CD4-positive, alpha-beta T cell treated with Interleukin-4 for 1 hour (primary cell): Measurements from ENCODE around the gene PLA2G3.
"Not testable (repeated sequence)": the region's sequence is repeated elsewhere in the genome, so short reads cannot be mapped to it uniquely, and the experiment has no call there.

Experiments
- DNase-seq, 2 donors: peaks; one replicate each; pipeline ENCODE4 v3.0.0-alpha.2; 2020 to 2022

The PLA2G3 gene

GRCh38 chr22:31122532-31123291, 17.6 kb downstream of the PLA2G3 start, which contains the start of gene INPP5J:
Gene INPP5J, plus strand, starts transcription at chr22:31122966. Its CDS starts 49 bp downstream, at chr22:31123015.
- DNase-seq = no peak

- DNase-seq = no peak
Measured at GRCh38 chr22:31122196-31122531, 18.1 kb downstream of the PLA2G3 start.

- no peak for DNase-seq
Measured at GRCh38 chr22:31121403-31121802, 18.9 kb downstream of the PLA2G3 start.

- no peak for DNase-seq
Measured at GRCh38 chr22:31120642-31121041, 19.7 kb downstream of the PLA2G3 start.

- DNase-seq = no peak
Measured at GRCh38 chr22:31120230-31120629, 20.1 kb downstream of the PLA2G3 start.

- DNase-seq = no peak
Measured at GRCh38 chr22:31119026-31119717, 21.1 kb downstream of the PLA2G3 start.

GRCh38 chr22:31118046-31118820, 22.1 kb downstream of the PLA2G3 start:
- DNase-seq = no peak

GRCh38 chr22:31112547-31113091, 27.7 kb downstream of the PLA2G3 start:
- not testable (repeated sequence) for DNase-seq

- no peak for DNase-seq
Measured at GRCh38 chr22:31107894-31108218, 32.5 kb downstream of the PLA2G3 start.

GRCh38 chr22:31107178-31107893, 33.0 kb downstream of the PLA2G3 start, which contains the start of gene SELENOM:
Gene SELENOM, minus strand, starts transcription at chr22:31107568. Its CDS starts 63 bp downstream, at chr22:31107505.
- DNase-seq = peak; percentile 91 to 92

- DNase-seq = no peak
Measured at GRCh38 chr22:31106731-31107177, 33.6 kb downstream of the PLA2G3 start.

- DNase-seq = no peak
Measured at GRCh38 chr22:31106001-31106571, 34.2 kb downstream of the PLA2G3 start.

- DNase-seq = no peak
Measured at GRCh38 chr22:31105282-31105929, 34.9 kb downstream of the PLA2G3 start.

GRCh38 chr22:31104869-31105268, 35.4 kb downstream of the PLA2G3 start:
- DNase-seq = peak in 1 of 2 donors; percentile 22

- no peak for DNase-seq
Measured at GRCh38 chr22:31103899-31104694, 36.2 kb downstream of the PLA2G3 start.

GRCh38 chr22:31103111-31103510, 37.2 kb downstream of the PLA2G3 start:
- no peak for DNase-seq

- DNase-seq = no peak
Measured at GRCh38 chr22:31102441-31103081, 37.7 kb downstream of the PLA2G3 start.

GRCh38 chr22:31100762-31101525, 39.4 kb downstream of the PLA2G3 start:
- no peak for DNase-seq
